B cell (primary cell): ENCODE measurements around the gene MYO5C. TPM values are rescaled to one million over a fixed set of nuclear protein-coding genes. Genes with fewer than 3 reads are reported as not detected.

Experiments
- ATAC-seq: fragments of 200-7000 bp; cut with Tn5 transposase; one replicate; pipeline ENCODE4 v1.10.0; 2021; ENCODE audit warnings: low read depth, mild to moderate bottlenecking, moderate number of reproducible peaks, moderate library complexity
- CTCF ChIA-PET: fragments of 350-600 bp; sonication (Branson Sonifier 250); formaldehyde crosslinking; loops from one replicate; lab custom pipeline; 2021; ENCODE audit warnings: antibody characterized with exemption, inconsistent platforms; lab: Charles Lee
- POLR2A ChIA-PET: fragments of 350-600 bp; sonication (Branson Sonifier 250); formaldehyde crosslinking; loops from one replicate; lab custom pipeline; 2021; ENCODE audit warnings: antibody characterized with exemption; lab: Charles Lee
- DNase-seq: peaks from one replicate; pipeline ENCODE4 v3.0.0; 2013
- H2AFZ ChIP-seq: 2 replicates; pipeline ENCODE4 v1.6.1; 2012; ENCODE audit warnings: mild to moderate bottlenecking, low read depth, low read length; ENCODE audit not compliant: insufficient read depth, poor library complexity, severe bottlenecking
- H3K27ac ChIP-seq, 2 donors: 1 replicate in 1 of 2; 2 replicates in 1 of 2; pipeline ENCODE4 v1.5.1; 2012 to 2013; ENCODE audit warnings: low read length in 2 of 2, mild to moderate bottlenecking in 2 of 2, moderate library complexity in 1 of 2
- H3K27me3 ChIP-seq, 4 experiments: fragments of 200-600 bp in 1 of 4; sonication (generic) in 1 of 4; replicated peaks in 1 of 4; 1 replicate in 2 of 4; 2 replicates in 2 of 4; pipeline versions ENCODE4 v1.6.1 to v1.7.0; 2013 to 2016; ENCODE audit warnings: low read length in 3 of 4, mild to moderate bottlenecking in 2 of 4, mixed read lengths in 1 of 4, moderate library complexity in 1 of 4; ENCODE audit not compliant: insufficient read depth in 4 of 4, control insufficient read depth in 3 of 4; ENCODE audit errors: control extremely low read depth in 1 of 4
- H3K36me3 ChIP-seq, 2 experiments: replicated peaks in 1 of 2; 1 replicate in 1 of 2; 2 replicates in 1 of 2; pipeline versions ENCODE4 v1.6.1 to v1.7.1; 2013; ENCODE audit warnings: low read length in 1 of 2; ENCODE audit not compliant: insufficient read depth in 2 of 2, control insufficient read depth in 1 of 2; ENCODE audit errors: control extremely low read depth in 1 of 2, extremely low read depth in 1 of 2
- H3K4me1 ChIP-seq, 2 donors: fragments of 200-600 bp in 1 of 2; sonication (generic) in 1 of 2; 1 replicate in 1 of 2; 2 replicates in 1 of 2; pipeline versions ENCODE4 v1.5.1 to v1.6.1; 2013 to 2017; ENCODE audit warnings: low read length in 2 of 2; ENCODE audit not compliant: control insufficient read depth in 2 of 2, insufficient read depth in 2 of 2
- H3K4me2 ChIP-seq: replicated peaks from 2 replicates; pipeline ENCODE3; 2012; ENCODE audit warnings: mild to moderate bottlenecking, low read depth, low read length; ENCODE audit not compliant: poor library complexity, severe bottlenecking
- H3K4me3 ChIP-seq, 5 experiments: fragments of 200-600 bp in 1 of 5; sonication (generic) in 1 of 5; 1 replicate in 3 of 5; 2 replicates in 2 of 5; pipeline versions ENCODE4 v1.5.1 to v1.7.0; 2011 to 2016; ENCODE audit warnings: low read length in 4 of 5, mild to moderate bottlenecking in 4 of 5, low read depth in 2 of 5, control low read depth in 1 of 5, moderate library complexity in 1 of 5; ENCODE audit not compliant: insufficient read depth in 1 of 5; ENCODE audit errors: control extremely low read depth in 1 of 5, extremely low read depth in 1 of 5
- H3K79me2 ChIP-seq: fragments of 200-600 bp; sonication (generic); one replicate; pipeline ENCODE4 v1.6.0; 2016; ENCODE audit warnings: low read length; ENCODE audit not compliant: control insufficient read depth, insufficient read depth
- H3K9ac ChIP-seq: fragments of 200-600 bp; sonication (generic); 2 replicates; pipeline ENCODE4 v1.6.1; 2017; ENCODE audit warnings: mild to moderate bottlenecking, low read length, moderate library complexity
- H3K9me3 ChIP-seq, 3 donors: one replicate each; pipeline versions ENCODE4 v1.6.1 to v1.7.1; 2013; ENCODE audit warnings: low read length in 2 of 3; ENCODE audit not compliant: control insufficient read depth in 2 of 3, insufficient read depth in 1 of 3; ENCODE audit errors: control extremely low read depth in 1 of 3
- H4K20me1 ChIP-seq: 2 replicates; pipeline ENCODE4 v1.6.0; 2012; ENCODE audit warnings: mild to moderate bottlenecking, low read length; ENCODE audit not compliant: insufficient read depth, control insufficient read depth, poor library complexity, severe bottlenecking
- H3K27ac Mint-ChIP-seq: one replicate; pipeline ENCODE4 v1.8.0; 2021; ENCODE audit warnings: mixed read lengths
- H3K27me3 Mint-ChIP-seq: one replicate; pipeline ENCODE4 v1.8.0; 2021; ENCODE audit warnings: mixed read lengths
- H3K4me1 Mint-ChIP-seq: one replicate; pipeline ENCODE4 v1.8.0; 2021; ENCODE audit warnings: mixed read lengths
- H3K4me3 Mint-ChIP-seq: one replicate; pipeline ENCODE4 v1.8.0; 2021; ENCODE audit warnings: mixed read lengths
- H3K9me3 Mint-ChIP-seq: one replicate; pipeline ENCODE4 v1.8.0; 2022; ENCODE audit warnings: mixed read lengths; ENCODE audit not compliant: insufficient read depth
- EZH2 ChIP-seq: IDR thresholded peaks from 2 replicates; pipeline ENCODE4 v1.6.1; 2012; ENCODE audit warnings: borderline replicate concordance, low read depth, mild to moderate bottlenecking, moderate library complexity, low read length; ENCODE audit not compliant: insufficient read depth, poor library complexity, severe bottlenecking
- WGBS: methylation state at CpG from one replicate; pipeline ENCODE4 v1.1.5; 2013; ENCODE audit warnings: missing lambda C conversion rate; ENCODE audit not compliant: insufficient coverage; 5-methylcytosine and 5-hydroxymethylcytosine counted together
- intact Hi-C: fragments of 100-400 bp; cut with micrococcal nuclease; formaldehyde crosslinking; loops from one replicate; pipeline ENCODE4 v1.10.0; 2022
- polyA plus RNA-seq: library from polyadenylated mRNA; depleted of rRNA; stranded (reverse); fragments of >200 nt; gene quantifications from 2 replicates; pipeline ENCODE4 v1.2.3, GENCODE V29; 2012
- total RNA-seq, 2 donors: library from RNA; stranded (reverse); fragments of 120-200 nt in 1 of 2; gene quantifications; 1 replicate in 1 of 2; 2 replicates in 1 of 2; pipeline versions ENCODE4 v1.2.3 to v1.2.4, GENCODE V29; 2013 to 2022
- TF ChIP-seq, protein P1 (sequence below): fragments of 200-600 bp; IDR thresholded peaks from one replicate; pipeline ENCODE4 v1.8.0; 2022; ENCODE audit warnings: antibody characterized with exemption, mild to moderate bottlenecking

Gene MYO5C
- total and polyA plus RNA-seq, 2 donors (not counting 1 experiment from before 2014, with no cell fraction given), result 0.54 to 4.5 TPM

DNA sequence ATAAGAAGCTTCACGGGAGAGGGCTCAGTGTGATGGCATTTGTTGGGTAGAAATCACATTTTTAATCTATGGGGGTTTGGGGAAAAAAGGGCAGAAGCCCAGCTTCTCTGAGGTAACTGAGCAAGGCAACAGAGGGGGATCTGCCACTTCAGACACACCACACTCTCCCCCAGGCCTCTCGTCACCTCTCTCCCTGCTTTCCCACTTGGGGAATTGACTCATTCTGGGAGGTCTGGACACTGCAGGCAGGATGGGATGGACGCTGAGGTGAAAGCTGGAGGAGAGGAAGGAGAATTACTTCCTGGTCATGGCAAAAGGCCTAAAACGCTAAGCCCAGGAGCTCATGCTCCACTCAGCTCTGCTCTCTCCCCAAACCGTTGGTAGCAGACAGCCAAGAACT, 33.2 kb downstream of the MYO5C start:
- H4K20me1 ChIP-seq, result no peaks in the 10 kb centered on the region
- ATAC-seq (no peak), DNase-seq (no peak)
- Mint-ChIP-seq H3K27ac (peak overlapping the region; percentile 91), H3K4me3 (peak overlapping the region; percentile 69), H3K4me1 (peaks cover 30% of the 10 kb centered on the region), H3K9me3 (no peaks in the 10 kb centered on the region), H3K27me3 (no peaks in the 10 kb centered on the region)
- POLR2A ChIA-PET, result interaction anchor here (0.6 to 3.6 kb wide), 7 partner anchors 28 to 417 kb away, joined by 3 to 36 read pairs (median 5); partner anchors contain the start of gene ATOSA
- TF ChIP-seq EZH2, result no peak
- TF ChIP-seq, protein P1, sequence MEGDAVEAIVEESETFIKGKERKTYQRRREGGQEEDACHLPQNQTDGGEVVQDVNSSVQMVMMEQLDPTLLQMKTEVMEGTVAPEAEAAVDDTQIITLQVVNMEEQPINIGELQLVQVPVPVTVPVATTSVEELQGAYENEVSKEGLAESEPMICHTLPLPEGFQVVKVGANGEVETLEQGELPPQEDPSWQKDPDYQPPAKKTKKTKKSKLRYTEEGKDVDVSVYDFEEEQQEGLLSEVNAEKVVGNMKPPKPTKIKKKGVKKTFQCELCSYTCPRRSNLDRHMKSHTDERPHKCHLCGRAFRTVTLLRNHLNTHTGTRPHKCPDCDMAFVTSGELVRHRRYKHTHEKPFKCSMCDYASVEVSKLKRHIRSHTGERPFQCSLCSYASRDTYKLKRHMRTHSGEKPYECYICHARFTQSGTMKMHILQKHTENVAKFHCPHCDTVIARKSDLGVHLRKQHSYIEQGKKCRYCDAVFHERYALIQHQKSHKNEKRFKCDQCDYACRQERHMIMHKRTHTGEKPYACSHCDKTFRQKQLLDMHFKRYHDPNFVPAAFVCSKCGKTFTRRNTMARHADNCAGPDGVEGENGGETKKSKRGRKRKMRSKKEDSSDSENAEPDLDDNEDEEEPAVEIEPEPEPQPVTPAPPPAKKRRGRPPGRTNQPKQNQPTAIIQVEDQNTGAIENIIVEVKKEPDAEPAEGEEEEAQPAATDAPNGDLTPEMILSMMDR, result no peak
- H3K9ac ChIP-seq, result peak overlapping the region; percentile 22
- H3K36me3 ChIP-seq, result no peaks in the 10 kb centered on the region
- no peaks in the 10 kb centered on the region for H3K27me3 ChIP-seq
- H3K4me2 ChIP-seq, result peak overlapping the region; percentile 72
- peak overlapping the region; percentile 56 to 59 for H3K27ac ChIP-seq
- no peaks in the 10 kb centered on the region for H3K9me3 ChIP-seq
- peak overlapping the region in 1 of 5 experiments; percentile 29 for H3K4me3 ChIP-seq
- WGBS, result 90% methylated on average over 1 of the region's 5 CpGs
- peaks cover 20 to 23% of the 10 kb centered on the region in 2 donors for H3K4me1 ChIP-seq
- peak overlapping the region; percentile 78 for H2AFZ ChIP-seq
- intact Hi-C loops, result no loop called here
- CTCF ChIA-PET, result interaction anchor here (0.9 to 17.8 kb wide), 17 partner anchors 9 to 473 kb away, joined by 3 to 512 read pairs (median 4); no protein-coding TSS in a partner anchor
- no peaks in the 10 kb centered on the region for H3K79me2 ChIP-seq

DNA sequence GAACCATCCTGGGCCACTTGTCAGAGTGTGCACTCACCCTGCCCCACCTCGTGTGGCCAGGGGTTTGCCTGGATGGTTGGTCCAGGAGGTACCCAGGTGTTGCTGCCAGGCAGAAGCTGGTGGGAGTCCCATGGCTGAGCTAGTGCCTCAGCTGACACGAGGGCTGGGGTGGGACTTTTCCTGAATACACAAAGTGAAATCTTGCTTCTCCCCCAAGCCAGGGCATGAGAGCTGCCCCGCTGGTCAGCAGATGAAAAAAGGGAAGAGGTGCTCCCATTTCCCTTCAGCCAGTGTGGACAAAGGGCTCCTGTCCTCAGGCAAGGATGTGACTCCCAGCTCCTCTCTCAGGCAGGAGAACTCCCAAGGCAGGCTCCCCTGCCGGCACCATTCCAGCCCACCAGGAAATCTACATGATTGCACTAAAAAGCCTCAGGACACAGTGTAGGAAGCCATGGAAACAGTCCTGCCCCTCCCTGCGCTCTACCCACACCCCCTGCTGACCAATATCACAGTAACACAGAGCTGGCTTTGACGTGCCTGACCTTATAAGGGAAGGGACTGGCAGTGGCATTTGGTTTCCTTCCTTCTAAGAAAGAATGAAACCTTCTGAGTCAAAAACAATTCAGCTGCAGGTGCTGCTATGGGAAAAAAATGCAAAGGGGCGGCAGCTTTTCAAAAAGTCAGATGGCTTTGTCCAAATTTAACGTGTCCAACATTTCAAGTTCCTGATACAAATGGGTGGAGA, 33.9 kb downstream of the MYO5C start:
- intact Hi-C loops, result no loop called here
- CTCF ChIA-PET, result interaction anchor here (0.8 to 17.8 kb wide), 21 partner anchors 8 to 474 kb away, joined by 3 to 512 read pairs (median 4); no protein-coding TSS in a partner anchor
- Mint-ChIP-seq H3K9me3 (no peaks in the 10 kb centered on the region), H3K27ac (peak overlapping the region; percentile 91), H3K27me3 (no peaks in the 10 kb centered on the region), H3K4me3 (peak overlapping the region; percentile 69), H3K4me1 (peaks cover 32% of the 10 kb centered on the region)
- Histone ChIP-seq H3K4me2 (peak overlapping the region; percentile 72), H4K20me1 (no peaks in the 10 kb centered on the region), H3K4me1 (peaks cover 24 to 28% of the 10 kb centered on the region in 2 donors), H3K4me3 (peak overlapping the region in 2 of 5 experiments; percentile 17 to 29), H2AFZ (peak overlapping the region; percentile 78), H3K79me2 (no peaks in the 10 kb centered on the region), H3K27me3 (no peaks in the 10 kb centered on the region), H3K9me3 (no peaks in the 10 kb centered on the region), H3K27ac (peak overlapping the region; percentile 59 to 64), H3K9ac (peak overlapping the region; percentile 22), H3K36me3 (no peaks in the 10 kb centered on the region)
- no peak for TF ChIP-seq EZH2
- TF ChIP-seq, protein P1, result peak; percentile 33
- 17% methylated on average over 4 of the region's 8 CpGs for WGBS
- POLR2A ChIA-PET, result interaction anchor here (0.6 to 3.6 kb wide), 8 partner anchors 9 to 418 kb away, joined by 3 to 36 read pairs (median 4); partner anchors contain the start of gene ATOSA
- DNase-seq, result peak; percentile 74
- ATAC-seq, result peak; percentile 100
